ENCODE measurements around the gene NCOA3. TPM values are rescaled to one million over a fixed set of nuclear protein-coding genes. Genes with fewer than 3 reads are reported as not detected.

The NCOA3 gene
- 64.2 TPM for total RNA-seq (2013)
- polyA plus RNA-seq (10 to 100 TPM; 13.5 to 21.8 (median 21.3) TPM), polyA minus RNA-seq (35.6 and 55.8 TPM in 2 replicates), total RNA-seq (176 to 512 (median 225) reads per million in 11 experiments)

DNA sequence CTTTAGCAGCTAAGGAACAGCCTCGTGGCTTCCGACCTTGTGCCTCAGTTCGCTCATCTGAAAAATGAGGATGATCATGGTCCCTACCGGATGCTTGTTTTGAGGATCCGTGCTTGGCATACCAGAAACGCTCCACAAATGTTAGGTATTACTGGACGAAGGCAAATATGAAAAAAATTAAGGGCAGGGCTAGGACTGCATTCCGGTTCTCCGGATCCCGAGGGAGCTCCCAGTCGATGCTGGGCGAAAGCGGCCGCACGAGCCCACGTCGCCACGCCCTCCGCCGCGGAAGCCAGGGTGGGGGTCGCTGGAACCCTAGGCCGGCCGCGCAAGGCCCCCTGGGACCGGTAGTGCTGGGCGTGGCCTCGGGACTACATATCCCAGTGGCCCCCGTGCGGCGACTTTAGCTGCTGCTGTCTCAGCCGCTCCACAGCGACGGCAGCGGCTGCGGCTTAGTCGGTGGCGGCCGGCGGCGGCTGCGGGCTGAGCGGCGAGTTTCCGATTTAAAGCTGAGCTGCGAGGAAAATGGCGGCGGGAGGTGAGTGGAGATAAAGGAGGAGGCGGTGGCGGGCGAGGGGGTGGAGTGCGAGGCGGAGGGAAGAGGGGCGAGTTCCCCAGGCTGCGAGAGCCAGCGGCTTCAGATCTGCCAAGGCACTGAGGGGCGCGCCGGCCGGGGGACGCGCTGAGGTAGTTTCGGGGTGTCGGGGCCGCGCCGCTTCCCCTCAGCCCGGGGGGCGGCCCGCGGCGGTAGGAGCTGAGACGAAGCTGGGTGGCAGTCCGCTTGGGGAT, at the start of gene NCOA3:
Gene NCOA3, plus strand, starts transcription at position 406 of the 789 bp plus-strand sequence. CDS start 120,361 bp downstream, outside the sequence.
- H3K4me3 Mint-ChIP-seq = peak within 1 kb of the TSS; percentile 95 to 97
- peaks cover 0 to 1% of the 10 kb centered on the region in 2 donors for H3K36me3 Mint-ChIP-seq
- peaks cover 0 to 2% (median 0%) of the 10 kb centered on the region in 3 donors for H3K27me3 Mint-ChIP-seq (ENCODE audit: low read depth in 3 of 3)
- intact Hi-C loops (cut with micrococcal nuclease) = loop anchor here in 1 of 2 donors (5.0 kb wide), 2 partner anchors 84 to 111 kb away; no protein-coding TSS in a partner anchor
- H3K27ac ChIP-seq (ENCODE audit: low read depth in 1 of 2, low read length in 2 of 2) = peak within 1 kb of the TSS; percentile 95 to 96
- H3K27ac Mint-ChIP-seq = peak within 1 kb of the TSS; percentile 90 to 98 (median 95)
- H3K27me3 ChIP-seq (ENCODE audit: control insufficient read depth in 2 of 2, insufficient read depth in 2 of 2, low read length in 2 of 2) = no peaks in the 10 kb centered on the region
- peaks cover 42% of the 10 kb centered on the region for H4K20me1 ChIP-seq (ENCODE audit: insufficient read depth, low read length)
- H3K4me1 ChIP-seq (ENCODE audit: control insufficient read depth in 1 of 2, insufficient read depth in 2 of 2, low read length in 2 of 2) = peaks cover 19 to 28% of the 10 kb centered on the region in 2 donors
- TF ChIP-seq, protein P1, sequence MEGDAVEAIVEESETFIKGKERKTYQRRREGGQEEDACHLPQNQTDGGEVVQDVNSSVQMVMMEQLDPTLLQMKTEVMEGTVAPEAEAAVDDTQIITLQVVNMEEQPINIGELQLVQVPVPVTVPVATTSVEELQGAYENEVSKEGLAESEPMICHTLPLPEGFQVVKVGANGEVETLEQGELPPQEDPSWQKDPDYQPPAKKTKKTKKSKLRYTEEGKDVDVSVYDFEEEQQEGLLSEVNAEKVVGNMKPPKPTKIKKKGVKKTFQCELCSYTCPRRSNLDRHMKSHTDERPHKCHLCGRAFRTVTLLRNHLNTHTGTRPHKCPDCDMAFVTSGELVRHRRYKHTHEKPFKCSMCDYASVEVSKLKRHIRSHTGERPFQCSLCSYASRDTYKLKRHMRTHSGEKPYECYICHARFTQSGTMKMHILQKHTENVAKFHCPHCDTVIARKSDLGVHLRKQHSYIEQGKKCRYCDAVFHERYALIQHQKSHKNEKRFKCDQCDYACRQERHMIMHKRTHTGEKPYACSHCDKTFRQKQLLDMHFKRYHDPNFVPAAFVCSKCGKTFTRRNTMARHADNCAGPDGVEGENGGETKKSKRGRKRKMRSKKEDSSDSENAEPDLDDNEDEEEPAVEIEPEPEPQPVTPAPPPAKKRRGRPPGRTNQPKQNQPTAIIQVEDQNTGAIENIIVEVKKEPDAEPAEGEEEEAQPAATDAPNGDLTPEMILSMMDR (IDR thresholded peaks at IDR 0.05) = peak; percentile 65
- H3K79me2 ChIP-seq (ENCODE audit: insufficient read depth, low read length) = peaks cover 49% of the 10 kb centered on the region
- WGBS (ENCODE audit: insufficient coverage) = under 1% methylated on average over 71 of the region's 74 CpGs
- DNase-seq = peak; percentile 73 to 83 (median 80)
- H3K4me1 Mint-ChIP-seq = peaks cover 35% of the 10 kb centered on the region
- H3K9me3 Mint-ChIP-seq = peaks cover 0 to 3% (median 0%) of the 10 kb centered on the region in 7 donors
- H3K4me3 ChIP-seq (replicated peaks in 1 of 3; ENCODE audit: low read depth in 2 of 3, low read length in 3 of 3) = peak within 1 kb of the TSS; percentile 93 to 98 (median 98)
- peak within 1 kb of the TSS; percentile 93 for H3K9ac ChIP-seq (ENCODE audit: insufficient read depth, low read length, poor library complexity, severe bottlenecking)
- no peaks in the 10 kb centered on the region for H3K9me3 ChIP-seq (replicated peaks in 1 of 2; ENCODE audit: control insufficient read depth in 1 of 2, insufficient read depth in 1 of 2, low read length in 2 of 2)
- no peaks in the 10 kb centered on the region for H3K36me3 ChIP-seq (replicated peaks in 1 of 2; ENCODE audit: control insufficient read depth in 1 of 2, insufficient read depth in 2 of 2, low read length in 2 of 2)
- H2AFZ ChIP-seq (ENCODE audit: insufficient read depth, low read depth, low read length, poor library complexity, severe bottlenecking) = peak within 1 kb of the TSS; percentile 82
- peak within 1 kb of the TSS; percentile 95 for H3K4me2 ChIP-seq (replicated peaks; ENCODE audit: extremely low read depth, low read length, poor library complexity, severe bottlenecking)

DNA sequence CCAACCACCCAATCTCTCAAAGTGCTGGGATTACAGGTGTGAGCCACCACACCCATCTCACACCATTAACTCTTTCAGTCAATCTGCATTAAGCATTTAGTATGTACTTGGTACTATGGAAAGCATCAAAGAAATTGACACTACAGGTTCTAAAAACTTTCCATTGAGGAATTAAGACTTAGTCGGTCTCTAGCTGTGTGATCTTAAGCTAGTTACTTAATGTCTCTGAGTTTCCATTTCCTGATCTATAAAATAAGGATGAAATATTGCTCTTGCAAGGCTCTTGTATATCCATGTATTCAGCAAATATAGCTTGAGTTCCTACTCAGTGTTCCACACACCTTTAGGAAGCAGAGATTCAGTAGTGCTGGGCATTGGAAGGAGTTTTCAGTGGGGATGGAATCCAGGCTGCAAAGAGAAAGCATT, 48.9 kb upstream of the NCOA3 start:
- TF ChIP-seq, protein P1 (IDR thresholded peaks at IDR 0.05) = no peak
- no peak overlapping the region for H3K4me2 ChIP-seq (replicated peaks; ENCODE audit: extremely low read depth, low read length, poor library complexity, severe bottlenecking)

More for the DNA sequence above, 48.9 kb upstream of the NCOA3 start:
- H3K4me3 Mint-ChIP-seq = no peak overlapping the region
- peaks cover 31% of the 10 kb centered on the region for H3K4me1 Mint-ChIP-seq
- no peak overlapping the region for H3K27ac ChIP-seq (ENCODE audit: low read depth in 1 of 2, low read length in 2 of 2)
- no peak for DNase-seq
- H3K4me1 ChIP-seq (ENCODE audit: control insufficient read depth in 1 of 2, insufficient read depth in 2 of 2, low read length in 2 of 2) = peaks cover 19 to 28% of the 10 kb centered on the region in 2 donors
- no peak overlapping the region for H3K9ac ChIP-seq (ENCODE audit: insufficient read depth, low read length, poor library complexity, severe bottlenecking)
- no peak overlapping the region for H3K4me3 ChIP-seq (replicated peaks in 1 of 3; ENCODE audit: low read depth in 2 of 3, low read length in 3 of 3)
- H2AFZ ChIP-seq (ENCODE audit: insufficient read depth, low read depth, low read length, poor library complexity, severe bottlenecking) = no peak overlapping the region
- H3K27me3 ChIP-seq (ENCODE audit: control insufficient read depth in 2 of 2, insufficient read depth in 2 of 2, low read length in 2 of 2) = no peaks in the 10 kb centered on the region
- peaks cover 0 to 2% (median 0%) of the 10 kb centered on the region in 3 donors for H3K27me3 Mint-ChIP-seq (ENCODE audit: low read depth in 3 of 3)
- H3K9me3 ChIP-seq (replicated peaks in 1 of 2; ENCODE audit: control insufficient read depth in 1 of 2, insufficient read depth in 1 of 2, low read length in 2 of 2) = no peaks in the 10 kb centered on the region
- WGBS (ENCODE audit: insufficient coverage) = no CpG with 5 or more reads among the region's 1 CpG
- H3K36me3 Mint-ChIP-seq = no peaks in the 10 kb centered on the region
- H4K20me1 ChIP-seq (ENCODE audit: insufficient read depth, low read length) = no peaks in the 10 kb centered on the region
- H3K9me3 Mint-ChIP-seq = no peaks in the 10 kb centered on the region
- intact Hi-C loops (cut with micrococcal nuclease) = no loop called here
- H3K36me3 ChIP-seq (replicated peaks in 1 of 2; ENCODE audit: control insufficient read depth in 1 of 2, insufficient read depth in 2 of 2, low read length in 2 of 2) = no peaks in the 10 kb centered on the region
- H3K79me2 ChIP-seq (ENCODE audit: insufficient read depth, low read length) = no peaks in the 10 kb centered on the region
- H3K27ac Mint-ChIP-seq = no peak overlapping the region

All from CD14-positive monocyte (primary cell).